CD4-positive, alpha-beta T cell treated with Interleukin-15 for 4 hours (primary cell): ENCODE data around the gene MYO15B.

ENCODE experiments used
- DNase-seq: peaks from one replicate; pipeline ENCODE4 v3.0.0-alpha.2; 2020; ENCODE audit warnings: low spot score

MYO15B gene

DNA sequence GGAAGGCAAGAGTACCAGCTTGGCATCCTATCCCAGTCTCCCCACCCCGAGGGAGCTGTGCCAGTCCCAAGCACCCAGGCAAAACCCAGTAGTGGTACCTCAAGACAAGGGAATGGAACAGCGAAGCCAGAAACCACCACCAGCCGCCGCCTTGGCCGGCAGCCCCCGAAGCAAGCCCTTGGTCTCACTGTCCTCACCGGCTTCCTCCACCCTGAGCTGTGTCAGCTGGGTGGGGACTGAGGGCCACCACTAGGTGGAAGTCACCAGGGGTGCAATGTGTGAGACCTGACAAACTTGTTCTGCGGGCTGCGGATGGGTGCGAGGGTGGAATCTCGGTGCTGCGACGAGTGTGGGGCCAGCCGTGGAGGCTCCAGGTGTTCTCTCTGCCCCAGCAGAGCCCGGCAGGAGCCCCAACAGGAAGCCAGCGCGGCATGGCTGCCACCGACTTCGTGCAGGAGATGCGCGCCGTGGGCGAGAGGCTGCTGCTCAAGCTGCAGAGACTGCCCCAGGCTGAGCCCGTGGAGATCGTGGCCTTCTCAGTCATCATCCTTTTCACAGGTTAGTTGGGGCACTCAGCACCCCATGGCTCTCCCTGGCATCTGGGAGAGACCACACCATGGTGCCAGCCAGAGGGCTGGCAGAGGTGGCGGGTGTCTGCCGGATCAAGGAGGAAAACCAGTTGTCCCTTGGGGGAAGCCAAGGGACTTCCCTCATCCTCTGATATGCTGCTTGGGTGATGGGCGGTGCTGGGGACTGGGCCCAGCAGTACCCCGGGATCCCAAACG is 52.4 kb downstream of the MYO15B start:
- DNase-seq: no peak

DNA sequence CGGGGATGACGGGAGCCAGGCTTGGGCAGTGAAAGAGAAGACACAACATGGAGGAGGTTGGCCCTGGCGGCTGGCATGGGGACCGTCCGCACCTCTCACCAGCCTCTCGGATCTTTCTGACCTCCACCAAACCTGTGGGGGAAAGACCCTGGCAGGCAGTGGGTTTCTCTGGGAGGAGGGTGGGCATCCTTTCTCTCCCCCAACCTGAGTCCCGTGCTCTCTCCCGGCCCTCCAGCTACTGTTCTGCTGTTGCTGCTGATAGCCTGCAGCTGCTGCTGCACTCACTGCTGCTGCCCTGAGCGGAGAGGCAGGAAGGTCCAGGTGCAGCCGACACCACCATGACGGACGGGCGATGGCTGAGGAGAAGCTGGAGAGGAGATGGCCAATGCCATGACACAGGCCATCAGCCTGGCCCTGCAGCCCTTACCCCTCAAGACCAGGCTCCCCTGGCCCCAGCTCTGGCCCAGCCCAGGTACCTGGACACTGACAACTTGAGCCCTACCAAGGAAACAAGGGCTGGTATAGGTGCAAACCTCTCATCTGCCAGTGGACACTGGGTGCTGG is 53.0 kb downstream of the MYO15B start:
- DNase-seq: no peak

DNA sequence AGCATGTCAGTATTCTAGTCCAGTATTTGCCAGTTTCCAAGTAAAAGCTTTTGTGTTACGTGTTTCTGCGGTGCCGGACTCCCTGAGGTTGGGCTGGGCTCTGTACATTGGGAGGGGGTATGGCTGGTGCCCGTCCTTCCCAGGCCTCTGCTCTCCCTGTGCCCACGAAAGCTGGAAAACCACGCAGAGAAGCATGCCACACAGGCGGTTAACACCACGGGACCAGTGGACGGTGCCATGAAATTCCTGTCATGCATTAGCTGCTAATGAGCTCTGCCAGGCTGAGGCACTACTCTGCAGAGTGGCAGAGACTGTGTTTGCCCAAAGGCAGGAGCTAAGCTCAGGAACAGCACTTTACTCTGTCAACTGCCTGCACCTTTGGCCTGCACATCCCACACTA is 53.7 kb downstream of the MYO15B start:
- no peak for DNase-seq

DNA sequence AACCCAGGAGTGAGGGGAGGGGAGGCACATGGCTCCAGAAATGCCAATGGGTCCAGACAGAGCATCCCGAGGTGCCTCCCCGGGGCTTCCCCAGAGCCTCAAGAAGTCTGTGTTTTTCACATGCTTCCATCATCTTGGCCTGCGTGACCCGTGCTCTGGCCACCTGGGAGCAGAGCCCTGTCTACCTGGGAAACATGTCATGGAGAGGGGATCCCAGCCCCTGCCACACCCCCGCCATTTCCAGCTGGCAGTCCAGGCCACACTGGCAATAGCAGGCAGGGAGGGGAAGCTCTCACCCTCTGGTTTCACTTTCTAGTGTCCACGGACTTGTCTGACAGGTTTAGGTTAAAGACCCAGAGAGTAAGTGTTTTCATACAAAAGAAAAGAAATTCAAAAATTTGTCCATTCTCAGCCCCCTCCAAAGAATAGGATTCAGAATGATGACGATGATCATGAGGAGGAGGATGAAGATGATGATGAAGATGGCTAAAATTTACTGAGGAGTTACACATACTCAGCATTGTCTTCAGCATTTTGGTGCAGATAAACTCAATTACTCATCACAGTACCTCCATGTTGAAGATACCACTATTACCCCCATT is 54.7 kb downstream of the MYO15B start:
- DNase-seq: no peak

DNA sequence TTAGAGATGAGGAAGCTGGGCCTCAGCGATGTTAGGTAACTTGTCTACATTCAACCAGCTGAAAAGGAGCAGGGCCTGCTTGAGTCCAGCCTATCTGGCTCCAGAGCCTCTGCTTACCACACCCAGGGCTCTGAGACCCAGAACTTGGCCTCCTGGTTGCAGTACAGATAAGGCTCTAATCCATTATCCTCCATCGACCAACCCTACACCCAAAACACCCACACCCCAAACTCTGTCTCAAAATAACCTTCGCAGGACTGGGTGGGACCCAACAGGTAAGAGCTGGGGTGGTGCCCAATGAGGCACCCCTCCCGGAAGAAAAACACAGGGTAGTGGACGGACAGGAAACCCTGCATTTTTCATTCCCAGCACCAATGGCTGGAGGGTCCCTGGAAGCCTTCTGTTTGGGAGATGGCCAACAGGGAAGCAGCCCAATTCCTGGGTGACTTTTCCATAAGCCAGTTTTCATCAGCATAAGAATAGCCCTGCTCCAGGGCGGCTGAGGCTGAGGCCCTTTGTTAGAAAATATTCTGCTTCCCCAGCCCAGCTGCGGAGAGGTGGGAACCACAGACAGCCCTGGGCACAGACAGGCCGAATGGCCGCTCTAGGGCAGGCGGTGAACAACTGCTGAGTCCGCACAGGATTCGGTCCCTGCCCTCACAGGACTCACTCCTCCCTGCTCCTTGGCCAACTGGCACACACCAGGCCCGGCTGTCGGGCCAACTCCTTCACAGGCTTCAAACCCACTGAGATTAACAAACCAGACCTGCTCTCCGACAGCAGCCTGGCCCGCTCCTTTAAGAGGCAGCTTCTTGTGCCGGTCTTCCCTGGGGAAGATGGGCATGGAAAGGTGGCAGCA is 55.4 kb downstream of the MYO15B start:
- no peak for DNase-seq

DNA sequence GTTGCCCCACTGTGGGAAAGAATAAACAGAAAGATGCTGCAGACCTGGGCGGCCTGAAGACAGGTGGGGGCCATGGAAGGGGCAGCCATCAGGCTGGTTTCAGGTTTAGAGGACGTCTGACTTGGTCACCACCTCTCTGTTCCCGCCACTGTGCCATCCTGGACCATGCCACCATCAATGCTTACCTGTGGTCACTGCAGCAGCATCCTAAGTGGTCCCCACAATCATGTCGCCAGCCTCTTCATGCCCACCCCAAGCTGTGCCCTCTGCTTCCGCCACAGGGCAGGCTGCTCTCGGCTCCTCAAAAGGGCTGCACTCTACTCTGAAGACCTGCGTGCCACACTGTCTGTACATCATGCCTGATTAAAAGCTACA is 56.0 kb downstream of the MYO15B start:
- no peak for DNase-seq

DNA sequence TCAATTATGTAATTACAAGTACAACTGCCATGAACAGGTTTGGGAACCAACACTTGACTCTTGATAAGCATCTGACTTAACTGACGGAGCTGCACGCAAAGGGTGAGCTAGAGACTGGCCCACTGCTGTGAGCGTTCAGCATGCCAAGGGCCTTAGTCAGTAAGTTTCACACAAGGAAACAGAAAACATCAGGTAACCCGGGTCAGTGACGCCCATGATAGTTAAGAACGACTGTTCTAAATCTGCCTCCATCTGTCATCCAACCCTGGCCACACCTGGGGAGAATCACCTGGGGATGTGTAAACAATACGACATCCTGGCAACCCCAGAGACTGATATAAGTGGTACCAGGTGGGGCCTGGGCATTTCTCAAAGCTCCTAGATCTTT is 57.9 kb downstream of the MYO15B start:
- no peak for DNase-seq

DNA sequence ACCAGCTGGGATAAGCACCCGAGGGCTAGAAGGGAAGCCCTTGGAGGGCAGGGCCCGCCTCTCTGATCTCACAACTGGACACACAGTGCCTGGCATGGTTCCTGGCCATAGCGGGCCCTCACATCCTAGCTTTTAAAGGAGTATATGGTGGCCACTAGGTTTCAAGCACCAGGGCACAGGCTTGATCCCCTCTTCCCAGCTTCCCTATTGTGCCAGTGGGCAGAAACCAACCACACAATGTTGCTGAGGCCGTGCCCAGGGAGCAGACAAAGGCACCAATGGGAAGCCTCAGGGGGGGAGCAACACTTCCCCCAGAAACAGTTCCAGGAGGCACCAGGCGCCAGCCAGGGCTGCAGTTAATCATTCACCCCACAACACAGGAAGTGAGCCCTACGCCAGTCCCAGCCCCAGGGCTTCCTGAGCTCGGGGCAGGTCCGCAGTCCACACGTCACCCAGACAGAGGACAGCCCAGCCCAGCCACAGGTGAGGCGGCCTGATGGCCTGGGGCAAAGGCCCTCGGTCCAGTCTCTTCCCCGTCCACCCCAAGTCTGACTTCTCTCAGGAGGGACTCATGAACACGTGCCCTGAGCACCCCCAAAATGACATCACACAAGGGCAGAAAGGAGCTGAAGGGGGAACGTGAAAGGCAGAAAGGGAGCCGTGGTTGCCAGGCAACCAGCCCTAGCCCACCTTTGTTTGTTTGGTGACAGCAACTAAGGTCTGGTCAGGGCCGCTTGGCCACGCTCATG is 58.5 kb downstream of the MYO15B start:
- no peak for DNase-seq

DNA sequence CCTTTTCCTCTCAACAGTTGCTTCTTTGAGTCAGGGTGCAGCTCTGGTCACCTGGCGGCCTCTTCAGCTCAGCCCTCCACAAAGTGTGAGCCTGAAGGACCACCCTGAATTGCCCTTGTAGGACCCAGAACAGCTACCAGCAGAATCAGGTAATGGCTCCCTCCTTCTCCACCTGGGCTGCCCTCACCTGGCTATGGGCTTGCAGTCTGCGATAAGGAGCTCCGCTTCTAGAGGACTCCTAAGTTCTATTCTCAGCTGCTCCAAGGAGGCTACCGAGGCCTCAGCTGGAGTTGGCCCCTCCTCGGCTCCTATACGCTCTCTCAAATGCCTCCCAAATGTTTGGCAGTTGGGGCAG is 59.0 kb downstream of the MYO15B start:
- no peak for DNase-seq

DNA sequence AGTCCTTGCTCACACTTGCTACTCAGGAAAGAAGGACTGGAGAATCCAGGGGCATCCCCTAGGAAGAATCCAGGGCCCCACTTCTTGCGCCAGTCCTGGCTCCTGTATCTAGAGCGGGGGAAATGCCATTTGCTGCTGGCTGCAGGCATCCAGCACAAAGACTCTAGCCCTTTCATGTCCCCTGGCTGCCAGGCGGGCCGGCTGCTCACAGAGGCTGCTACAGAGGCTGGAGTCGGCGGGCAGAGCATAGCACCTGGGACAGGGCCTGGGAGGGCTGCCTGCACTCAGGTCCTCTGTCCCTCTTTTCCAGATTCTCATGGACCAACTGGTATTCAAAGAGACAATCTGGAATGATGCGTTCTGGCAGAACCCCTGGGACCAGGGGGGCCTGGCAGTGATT is 59.5 kb downstream of the MYO15B start:
- DNase-seq: no peak

DNA sequence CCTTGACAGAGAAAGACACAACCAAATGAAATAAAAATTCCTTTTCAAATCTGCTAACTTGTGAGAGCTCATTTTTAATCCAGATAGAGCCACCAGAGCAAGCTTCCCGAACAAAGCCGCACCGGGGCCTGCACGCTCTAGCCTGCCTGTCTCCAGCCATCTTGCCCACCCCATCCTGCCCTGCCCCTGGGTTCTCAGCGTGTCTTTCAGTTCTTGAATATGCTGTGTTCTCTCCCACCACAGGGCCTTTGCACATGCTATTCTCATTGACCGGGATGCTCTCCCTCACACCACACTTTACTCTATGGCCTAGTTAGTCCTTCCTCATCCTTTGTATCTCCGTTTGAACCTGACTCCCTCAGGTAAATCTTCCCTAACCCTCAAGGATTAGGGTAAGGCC is 60.3 kb downstream of the MYO15B start:
- no peak for DNase-seq

DNA sequence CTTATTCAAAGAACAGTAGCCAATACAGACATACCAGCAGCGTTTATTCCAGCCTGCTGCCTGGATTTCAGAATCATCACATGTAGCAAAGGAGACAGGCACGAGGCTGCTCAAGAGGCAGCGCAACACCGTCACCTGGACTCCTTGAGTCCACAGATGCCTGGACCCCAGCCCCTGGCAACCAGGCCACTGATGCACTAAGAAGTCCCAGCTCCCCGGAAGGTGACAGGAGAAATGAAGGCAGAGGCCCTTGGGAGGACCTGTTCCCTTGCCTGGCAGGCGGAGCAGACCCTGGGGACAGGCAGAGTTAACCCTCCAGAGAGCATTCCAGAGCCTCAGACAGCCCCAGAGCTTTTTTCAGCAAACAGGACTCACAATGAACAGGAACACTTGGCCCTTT is 62.1 kb downstream of the MYO15B start:
- no peak for DNase-seq

DNA sequence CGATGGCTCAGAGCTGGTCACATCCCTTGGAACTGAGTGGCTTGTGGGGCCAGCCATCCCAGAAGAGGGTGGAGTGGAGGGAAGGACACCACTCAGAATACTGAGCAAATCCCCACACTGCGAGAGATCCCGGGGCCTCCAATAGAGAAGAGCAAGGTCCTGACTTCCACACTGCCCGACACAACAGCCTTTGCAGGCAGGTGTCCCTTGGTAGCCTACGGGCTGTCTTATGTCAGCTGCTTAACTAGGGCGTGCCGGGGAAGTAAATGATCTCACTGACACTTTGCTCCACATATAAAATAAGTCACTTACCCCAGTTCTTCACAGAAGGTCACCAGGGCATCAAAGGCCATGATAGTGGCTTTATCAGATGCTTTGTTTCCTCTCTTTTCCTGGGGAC is 63.3 kb downstream of the MYO15B start:
- DNase-seq: no peak

DNA sequence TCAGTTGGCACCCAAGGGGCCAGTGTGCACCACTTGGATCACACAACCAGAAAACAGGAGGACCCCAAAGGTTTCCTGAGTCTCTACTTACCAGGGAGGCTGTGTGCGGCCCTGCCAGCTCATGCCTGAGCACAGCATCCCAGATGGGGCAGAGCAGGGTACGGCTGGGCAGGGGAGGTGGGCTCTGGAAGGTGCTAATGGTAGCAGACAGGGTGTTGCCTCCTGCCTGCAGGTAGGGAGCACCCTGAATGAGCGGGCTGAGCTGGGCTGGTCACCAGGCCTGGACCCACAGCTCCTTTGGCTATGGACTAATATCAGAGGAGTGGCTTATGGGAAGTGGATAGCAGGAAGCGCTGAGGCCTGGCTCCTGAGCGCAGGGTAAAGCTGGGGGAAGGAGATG is 64.7 kb downstream of the MYO15B start:
- no peak for DNase-seq

DNA sequence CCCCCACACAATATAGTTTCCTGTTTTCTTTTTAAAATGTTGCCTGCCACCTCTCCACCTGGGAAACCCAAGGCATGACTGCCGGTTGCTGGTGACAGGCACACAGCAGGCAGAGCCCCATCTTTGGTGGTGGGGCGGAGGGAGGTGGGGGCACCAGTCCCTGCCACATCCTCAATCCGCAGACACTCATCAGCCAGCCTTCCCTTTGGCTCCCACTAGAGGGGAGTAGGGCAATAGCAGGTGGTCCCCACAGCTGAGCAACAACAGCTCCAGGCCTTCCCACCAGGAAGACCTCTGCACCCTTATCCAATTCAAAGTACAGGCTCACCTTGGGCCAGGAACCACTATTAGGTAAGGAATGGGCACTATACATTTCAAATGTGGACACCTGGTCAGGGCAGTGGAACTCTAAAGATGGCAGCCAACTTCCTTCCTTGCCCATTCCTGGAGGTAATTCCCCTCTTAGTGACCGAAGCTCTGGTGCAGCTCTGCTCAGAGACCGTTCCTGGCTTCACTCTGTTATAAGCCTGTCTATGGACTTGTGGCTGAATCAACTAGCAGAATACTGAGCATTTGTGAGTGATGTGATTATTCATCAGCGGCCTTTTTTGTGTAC is 65.4 kb downstream of the MYO15B start:
- DNase-seq: peak; percentile 9

DNA sequence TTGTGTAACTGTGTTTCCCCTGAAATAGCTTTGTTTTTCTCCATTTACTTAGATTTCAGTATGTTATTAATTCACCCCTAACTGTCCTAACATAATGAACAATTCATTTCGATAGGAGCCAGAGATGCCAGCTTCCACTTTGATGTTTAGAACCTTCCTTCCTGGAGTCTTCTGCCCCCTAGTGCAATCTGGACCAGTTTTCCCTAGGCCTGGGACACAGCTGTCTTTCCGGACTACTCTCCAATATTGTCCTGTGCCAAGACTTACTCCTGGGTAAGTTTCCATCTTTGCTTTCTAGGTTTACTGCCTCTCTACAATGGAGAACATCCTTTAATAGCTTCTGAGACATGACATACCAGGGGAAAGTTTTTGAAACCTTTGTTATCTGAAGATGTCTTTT is 66.6 kb downstream of the MYO15B start:
- no peak for DNase-seq

DNA sequence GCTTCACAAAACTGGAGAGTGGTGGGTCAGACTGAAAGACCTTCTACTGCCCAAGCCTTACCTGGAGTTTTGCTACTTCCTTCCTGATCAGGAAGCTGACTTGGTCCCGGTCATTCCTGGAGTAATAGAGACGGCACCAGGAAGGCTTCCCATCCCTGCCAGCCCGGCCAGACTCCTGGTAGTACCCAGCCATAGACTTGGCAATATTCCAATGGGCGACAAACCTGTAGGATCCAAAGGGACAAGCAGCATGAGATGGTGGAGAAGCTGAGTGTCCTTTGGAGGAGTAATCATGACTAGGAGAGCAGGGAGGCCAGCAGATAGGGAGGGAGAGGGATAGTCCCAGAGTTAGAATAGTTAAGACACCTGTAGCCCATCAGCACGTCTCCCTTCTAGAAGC is 70.6 kb downstream of the MYO15B start:
- no peak for DNase-seq

DNA sequence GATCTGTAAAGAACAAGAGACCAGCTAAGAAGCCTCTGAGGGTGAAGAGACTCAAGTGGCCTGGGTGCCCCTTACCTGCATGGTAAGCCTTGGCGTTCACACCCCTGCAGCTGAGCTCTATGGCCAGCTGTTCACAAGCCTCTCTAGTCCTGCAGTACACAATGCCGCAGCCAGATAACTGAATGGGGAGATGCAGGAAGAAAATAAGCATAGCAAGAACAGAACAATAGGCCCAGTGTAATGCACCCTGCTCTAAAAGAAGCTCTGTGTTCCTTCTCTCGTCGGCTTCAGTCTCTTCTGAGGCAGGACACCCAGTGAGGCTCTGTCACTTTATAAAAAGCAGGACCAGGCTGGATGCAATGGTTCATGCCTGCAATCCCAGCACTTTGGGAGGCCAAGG is 73.9 kb downstream of the MYO15B start:
- no peak for DNase-seq

DNA sequence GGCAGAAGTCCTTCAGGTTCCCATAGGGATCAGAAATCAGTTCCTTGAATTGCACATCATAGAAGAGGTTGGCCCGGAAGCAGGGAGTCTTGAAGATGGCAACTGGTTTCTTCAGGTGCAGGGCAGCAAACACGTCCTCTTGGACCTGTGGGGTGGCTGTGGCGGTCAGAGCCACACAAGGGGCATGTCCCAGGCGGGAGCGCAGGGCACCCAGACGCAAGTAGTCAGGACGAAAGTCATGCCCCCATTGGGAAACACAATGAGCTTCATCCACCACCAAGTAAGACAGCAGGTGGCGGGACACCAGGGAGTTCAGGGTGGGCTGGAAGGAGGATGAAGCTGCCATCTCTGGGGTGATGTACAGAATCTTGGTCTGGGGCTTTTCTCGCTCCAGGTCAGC is 74.9 kb downstream of the MYO15B start:
- no peak for DNase-seq

DNA sequence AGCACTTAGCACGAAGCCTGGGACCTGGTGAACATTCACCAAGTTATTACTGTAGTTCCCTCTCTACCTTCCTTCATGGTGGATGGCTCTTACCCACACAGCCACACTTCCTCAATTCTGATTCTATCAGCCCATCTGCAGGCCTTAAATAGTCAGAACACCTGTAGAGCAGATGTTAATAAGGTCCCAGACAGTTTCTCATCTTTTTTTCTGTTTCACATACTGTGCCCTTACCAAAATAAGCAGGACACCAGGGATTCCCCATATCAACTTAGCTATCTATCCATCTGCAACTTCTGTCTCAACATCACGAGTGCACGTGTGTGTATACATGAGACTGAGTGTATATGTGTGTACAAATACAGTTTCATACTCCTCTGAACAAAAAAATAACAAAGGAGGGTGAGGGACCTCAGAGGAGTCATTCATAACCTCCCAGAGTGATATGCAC is 76.5 kb downstream of the MYO15B start:
- no peak for DNase-seq

DNA sequence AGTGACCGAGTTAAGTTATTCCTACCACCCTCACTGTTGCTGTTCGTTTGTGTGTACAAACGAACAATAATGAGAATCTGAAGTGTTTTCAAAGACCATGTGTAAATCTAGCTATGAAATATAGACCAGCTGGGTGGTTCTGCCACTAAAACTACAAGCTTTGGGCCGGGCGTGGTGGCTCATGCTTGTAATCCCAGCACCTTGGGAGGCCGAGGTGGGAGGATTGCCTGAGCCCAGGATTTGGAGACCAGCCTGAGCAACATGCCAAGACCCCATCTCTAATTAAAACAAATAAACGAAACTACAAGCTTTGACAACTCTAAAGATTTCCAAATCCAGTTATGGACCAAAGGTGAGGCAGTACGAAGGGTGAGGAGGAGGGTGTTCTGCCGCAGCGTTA is 78.4 kb downstream of the MYO15B start:
- no peak for DNase-seq
